K562 (cell line): ENCODE results near the gene TRAIP. TPM values are rescaled to one million over a fixed set of nuclear protein-coding genes. Genes with fewer than 3 reads are reported as not detected.

Experiments used
- BRCA1 ChIP-seq, 2 experiments: fragments of 450-650 bp in 1 of 2; sonication (generic) in 1 of 2; formaldehyde crosslinking in 1 of 2; IDR thresholded peaks; 2 replicates each; pipeline versions ENCODE4 v1.5.0 to v1.6.1; 2017 to 2020; ENCODE audit warnings: mild to moderate bottlenecking in 1 of 2, missing genetic modification reagents in 1 of 2
- FOXK1 ChIP-seq: sonication (generic); formaldehyde crosslinking; IDR thresholded peaks from 2 replicates; pipeline ENCODE4 v1.8.0; 2022; ENCODE audit warnings: missing genetic modification reagents, mild to moderate bottlenecking, borderline replicate concordance
- FUS ChIP-seq: fragments of 200-400 bp; formaldehyde crosslinking; optimal IDR thresholded peaks from 2 replicates; pipeline ENCODE3; 2017; ENCODE audit warnings: low read depth, low read length
- HNRNPH1 ChIP-seq: fragments of 200-400 bp; formaldehyde crosslinking; optimal IDR thresholded peaks from 2 replicates; pipeline ENCODE3; 2017; ENCODE audit warnings: low read depth, mild to moderate bottlenecking, low read length, moderate library complexity
- HNRNPK ChIP-seq: fragments of 200-400 bp; formaldehyde crosslinking; IDR thresholded peaks from one replicate; pipeline ENCODE4 v1.6.1; 2018; ENCODE audit warnings: mild to moderate bottlenecking, low read depth, low read length; ENCODE audit not compliant: poor library complexity, severe bottlenecking
- KHSRP ChIP-seq: fragments of 450-650 bp; IDR thresholded peaks from 2 replicates; pipeline ENCODE4 v1.6.1; 2017
- MCM7 ChIP-seq, 2 experiments: fragments of 450-650 bp; IDR thresholded peaks; 2 replicates each; pipeline ENCODE4 v1.6.1; 2016 to 2018
- POLR3A ChIP-seq: IDR thresholded peaks from 2 replicates; pipeline ENCODE4 v1.6.1; 2011; ENCODE audit warnings: borderline replicate concordance, mild to moderate bottlenecking, moderate library complexity; ENCODE audit not compliant: insufficient read length, insufficient read depth; ENCODE audit errors: extremely low read depth
- RAD21 ChIP-seq, 2 experiments: fragments of 250-450 bp in 1 of 2; fragments of 450-650 bp in 1 of 2; sonication (Bioruptor Pico) in 1 of 2; formaldehyde crosslinking in 1 of 2; IDR thresholded peaks in 1 of 2; conservative IDR thresholded peaks in 1 of 2; 2 replicates each; pipeline versions ENCODE4 v1.4.0 to v1.8.0; 2020 to 2022; ENCODE audit warnings: mild to moderate bottlenecking in 2 of 2, moderate library complexity in 1 of 2
- SLC30A9 ChIP-seq: fragments of 250-450 bp; sonication (Bioruptor Pico); IDR thresholded peaks from 2 replicates; pipeline ENCODE4 v1.8.0; 2022; ENCODE audit warnings: mild to moderate bottlenecking, moderate library complexity
- SMARCE1 ChIP-seq: fragments of 450-650 bp; IDR thresholded peaks from 2 replicates; pipeline ENCODE4 v1.7.1; 2016; ENCODE audit warnings: mild to moderate bottlenecking
- ZFP30 ChIP-seq: fragments of 250-450 bp; sonication (Bioruptor Pico); IDR thresholded peaks from 2 replicates; pipeline ENCODE4 v1.8.0; 2022; ENCODE audit warnings: moderate library complexity, mild to moderate bottlenecking, inconsistent platforms, borderline replicate concordance
- ZNF184 ChIP-seq: sonication (generic); formaldehyde crosslinking; IDR thresholded peaks from 2 replicates; pipeline ENCODE4 v1.5.0; 2020; ENCODE audit warnings: missing genetic modification reagents
- ZNF23 ChIP-seq: fragments of 250-450 bp; sonication (Bioruptor Pico); IDR thresholded peaks from 2 replicates; pipeline ENCODE4 v1.4.0; 2020; ENCODE audit warnings: mild to moderate bottlenecking
- ZNF253 ChIP-seq: fragments of 250-450 bp; sonication (Bioruptor Pico); conservative IDR thresholded peaks from 2 replicates; pipeline ENCODE4 v1.6.1; 2021; ENCODE audit warnings: mild to moderate bottlenecking
- polyA plus RNA-seq, 8 experiments: library from polyadenylated mRNA; depleted of rRNA in 4 of 8; stranded (reverse) in 5 of 8; unstranded in 3 of 8; fragments of >200 nt; fragmentation: Nextera tagmentation in 2 of 8; fragmentation: Illumina TruSeq in 1 of 8; extraction: Ambion mirVana in 2 of 8; extraction: Trizol in 1 of 8; gene quantifications; 2 replicates each; pipeline versions ENCODE4 v1.2.1 to v1.2.3, GENCODE V29; 2011 to 2014; ENCODE audit warnings: inconsistent platforms in 1 of 8, missing spikeins in 1 of 8
- total RNA-seq, 7 experiments: library from RNA; depleted of rRNA in 6 of 7; stranded (reverse); fragments of >200 nt in 6 of 7; fragmentation: Illumina TruSeq in 2 of 7; extraction: Trizol in 2 of 7; gene quantifications; 2 replicates each; pipeline versions ENCODE4 v1.2.1 to v1.2.3, GENCODE V29; 2011 to 2021; ENCODE audit warnings: low replicate concordance in 1 of 7
- TF ChIP-seq, protein P1 (sequence below): fragments of 200-600 bp; sonication (generic); IDR thresholded peaks from one replicate; pipeline ENCODE4 v1.6.1; 2012; ENCODE audit warnings: mild to moderate bottlenecking, low read depth, low read length, inconsistent platforms
- TF ChIP-seq, protein P2 (sequence below): sonication (generic); formaldehyde crosslinking; IDR thresholded peaks from 2 replicates; pipeline ENCODE4 v1.8.0; 2022; ENCODE audit warnings: mild to moderate bottlenecking, low read depth, missing genetic modification reagents

The TRAIP gene
- total and polyA plus RNA-seq, 9 of the 15 experiments (the other 6 are each of a cell fraction or from before 2014, with no cell fraction given): 14.3 to 38.6 (median 21.2) TPM

DNA sequence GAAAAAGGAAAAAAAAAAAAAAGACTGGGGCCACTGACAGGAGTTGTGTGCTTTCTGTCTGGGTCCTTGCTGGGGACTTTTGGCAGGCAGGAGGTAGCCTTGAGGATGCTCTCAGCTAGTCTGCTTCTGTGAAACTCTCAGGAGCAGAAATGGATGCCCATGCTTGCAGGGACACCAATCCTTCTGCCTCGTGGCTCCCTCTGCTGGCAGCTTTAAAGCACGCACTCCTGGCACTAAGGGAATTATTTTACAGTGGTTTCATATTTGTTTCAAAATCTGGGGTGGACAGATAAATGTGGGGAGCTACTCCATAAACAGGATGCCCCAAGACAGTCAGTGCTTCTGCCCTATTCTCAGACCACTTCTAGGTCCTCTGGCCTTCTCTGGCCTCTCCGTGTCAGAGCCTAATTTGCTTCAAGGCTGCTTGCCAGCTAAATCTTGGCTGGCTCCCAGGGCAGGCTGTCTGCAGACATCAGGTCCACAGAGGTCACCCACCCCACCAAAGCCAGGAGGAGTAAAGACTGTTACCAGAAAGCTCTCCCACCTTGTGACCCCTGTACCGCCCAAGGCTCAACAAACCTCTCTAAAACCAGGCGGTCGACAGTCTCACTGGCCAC, 17.1 kb downstream of the TRAIP start (continued):
- TF ChIP-seq, protein P1, sequence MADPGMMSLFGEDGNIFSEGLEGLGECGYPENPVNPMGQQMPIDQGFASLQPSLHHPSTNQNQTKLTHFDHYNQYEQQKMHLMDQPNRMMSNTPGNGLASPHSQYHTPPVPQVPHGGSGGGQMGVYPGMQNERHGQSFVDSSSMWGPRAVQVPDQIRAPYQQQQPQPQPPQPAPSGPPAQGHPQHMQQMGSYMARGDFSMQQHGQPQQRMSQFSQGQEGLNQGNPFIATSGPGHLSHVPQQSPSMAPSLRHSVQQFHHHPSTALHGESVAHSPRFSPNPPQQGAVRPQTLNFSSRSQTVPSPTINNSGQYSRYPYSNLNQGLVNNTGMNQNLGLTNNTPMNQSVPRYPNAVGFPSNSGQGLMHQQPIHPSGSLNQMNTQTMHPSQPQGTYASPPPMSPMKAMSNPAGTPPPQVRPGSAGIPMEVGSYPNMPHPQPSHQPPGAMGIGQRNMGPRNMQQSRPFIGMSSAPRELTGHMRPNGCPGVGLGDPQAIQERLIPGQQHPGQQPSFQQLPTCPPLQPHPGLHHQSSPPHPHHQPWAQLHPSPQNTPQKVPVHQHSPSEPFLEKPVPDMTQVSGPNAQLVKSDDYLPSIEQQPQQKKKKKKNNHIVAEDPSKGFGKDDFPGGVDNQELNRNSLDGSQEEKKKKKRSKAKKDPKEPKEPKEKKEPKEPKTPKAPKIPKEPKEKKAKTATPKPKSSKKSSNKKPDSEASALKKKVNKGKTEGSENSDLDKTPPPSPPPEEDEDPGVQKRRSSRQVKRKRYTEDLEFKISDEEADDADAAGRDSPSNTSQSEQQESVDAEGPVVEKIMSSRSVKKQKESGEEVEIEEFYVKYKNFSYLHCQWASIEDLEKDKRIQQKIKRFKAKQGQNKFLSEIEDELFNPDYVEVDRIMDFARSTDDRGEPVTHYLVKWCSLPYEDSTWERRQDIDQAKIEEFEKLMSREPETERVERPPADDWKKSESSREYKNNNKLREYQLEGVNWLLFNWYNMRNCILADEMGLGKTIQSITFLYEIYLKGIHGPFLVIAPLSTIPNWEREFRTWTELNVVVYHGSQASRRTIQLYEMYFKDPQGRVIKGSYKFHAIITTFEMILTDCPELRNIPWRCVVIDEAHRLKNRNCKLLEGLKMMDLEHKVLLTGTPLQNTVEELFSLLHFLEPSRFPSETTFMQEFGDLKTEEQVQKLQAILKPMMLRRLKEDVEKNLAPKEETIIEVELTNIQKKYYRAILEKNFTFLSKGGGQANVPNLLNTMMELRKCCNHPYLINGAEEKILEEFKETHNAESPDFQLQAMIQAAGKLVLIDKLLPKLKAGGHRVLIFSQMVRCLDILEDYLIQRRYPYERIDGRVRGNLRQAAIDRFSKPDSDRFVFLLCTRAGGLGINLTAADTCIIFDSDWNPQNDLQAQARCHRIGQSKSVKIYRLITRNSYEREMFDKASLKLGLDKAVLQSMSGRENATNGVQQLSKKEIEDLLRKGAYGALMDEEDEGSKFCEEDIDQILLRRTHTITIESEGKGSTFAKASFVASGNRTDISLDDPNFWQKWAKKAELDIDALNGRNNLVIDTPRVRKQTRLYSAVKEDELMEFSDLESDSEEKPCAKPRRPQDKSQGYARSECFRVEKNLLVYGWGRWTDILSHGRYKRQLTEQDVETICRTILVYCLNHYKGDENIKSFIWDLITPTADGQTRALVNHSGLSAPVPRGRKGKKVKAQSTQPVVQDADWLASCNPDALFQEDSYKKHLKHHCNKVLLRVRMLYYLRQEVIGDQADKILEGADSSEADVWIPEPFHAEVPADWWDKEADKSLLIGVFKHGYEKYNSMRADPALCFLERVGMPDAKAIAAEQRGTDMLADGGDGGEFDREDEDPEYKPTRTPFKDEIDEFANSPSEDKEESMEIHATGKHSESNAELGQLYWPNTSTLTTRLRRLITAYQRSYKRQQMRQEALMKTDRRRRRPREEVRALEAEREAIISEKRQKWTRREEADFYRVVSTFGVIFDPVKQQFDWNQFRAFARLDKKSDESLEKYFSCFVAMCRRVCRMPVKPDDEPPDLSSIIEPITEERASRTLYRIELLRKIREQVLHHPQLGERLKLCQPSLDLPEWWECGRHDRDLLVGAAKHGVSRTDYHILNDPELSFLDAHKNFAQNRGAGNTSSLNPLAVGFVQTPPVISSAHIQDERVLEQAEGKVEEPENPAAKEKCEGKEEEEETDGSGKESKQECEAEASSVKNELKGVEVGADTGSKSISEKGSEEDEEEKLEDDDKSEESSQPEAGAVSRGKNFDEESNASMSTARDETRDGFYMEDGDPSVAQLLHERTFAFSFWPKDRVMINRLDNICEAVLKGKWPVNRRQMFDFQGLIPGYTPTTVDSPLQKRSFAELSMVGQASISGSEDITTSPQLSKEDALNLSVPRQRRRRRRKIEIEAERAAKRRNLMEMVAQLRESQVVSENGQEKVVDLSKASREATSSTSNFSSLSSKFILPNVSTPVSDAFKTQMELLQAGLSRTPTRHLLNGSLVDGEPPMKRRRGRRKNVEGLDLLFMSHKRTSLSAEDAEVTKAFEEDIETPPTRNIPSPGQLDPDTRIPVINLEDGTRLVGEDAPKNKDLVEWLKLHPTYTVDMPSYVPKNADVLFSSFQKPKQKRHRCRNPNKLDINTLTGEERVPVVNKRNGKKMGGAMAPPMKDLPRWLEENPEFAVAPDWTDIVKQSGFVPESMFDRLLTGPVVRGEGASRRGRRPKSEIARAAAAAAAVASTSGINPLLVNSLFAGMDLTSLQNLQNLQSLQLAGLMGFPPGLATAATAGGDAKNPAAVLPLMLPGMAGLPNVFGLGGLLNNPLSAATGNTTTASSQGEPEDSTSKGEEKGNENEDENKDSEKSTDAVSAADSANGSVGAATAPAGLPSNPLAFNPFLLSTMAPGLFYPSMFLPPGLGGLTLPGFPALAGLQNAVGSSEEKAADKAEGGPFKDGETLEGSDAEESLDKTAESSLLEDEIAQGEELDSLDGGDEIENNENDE: no peak
- TF ChIP-seq ZNF184 (no peak), KHSRP (no peak), HNRNPH1 (no peak), RAD21 (CRISPR knock-in tag; conservative IDR thresholded peaks at IDR 0.05 in 1 of 2, IDR thresholded peaks at IDR 0.05 in 1 of 2) (peak; percentile 86 to 88), HNRNPK (no peak), SLC30A9 (no peak), ZNF253 (CRISPR knock-in tag) (no peak), ZFP30 (CRISPR knock-in tag) (no peak), POLR3A (no peak), FOXK1 (CRISPR knock-in tag) (no peak), MCM7 (IDR thresholded peaks at IDR 0.05) (no peak), SMARCE1 (no peak), ZNF23 (CRISPR knock-in tag) (no peak), BRCA1 (IDR thresholded peaks at IDR 0.05) (no peak), BRCA1 (CRISPR knock-in tag; IDR thresholded peaks at IDR 0.05) (no peak), FUS (no peak)
- TF ChIP-seq, protein P2, sequence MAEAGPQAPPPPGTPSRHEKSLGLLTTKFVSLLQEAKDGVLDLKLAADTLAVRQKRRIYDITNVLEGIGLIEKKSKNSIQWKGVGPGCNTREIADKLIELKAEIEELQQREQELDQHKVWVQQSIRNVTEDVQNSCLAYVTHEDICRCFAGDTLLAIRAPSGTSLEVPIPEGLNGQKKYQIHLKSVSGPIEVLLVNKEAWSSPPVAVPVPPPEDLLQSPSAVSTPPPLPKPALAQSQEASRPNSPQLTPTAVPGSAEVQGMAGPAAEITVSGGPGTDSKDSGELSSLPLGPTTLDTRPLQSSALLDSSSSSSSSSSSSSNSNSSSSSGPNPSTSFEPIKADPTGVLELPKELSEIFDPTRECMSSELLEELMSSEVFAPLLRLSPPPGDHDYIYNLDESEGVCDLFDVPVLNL (CRISPR knock-in tag): no peak
